GM23338 (cell line): ENCODE results near the gene SVIL. TPM values are rescaled to one million over a fixed set of nuclear protein-coding genes. Genes with fewer than 3 reads are reported as not detected.

Source experiments
- ATAC-seq: fragments of 200-7000 bp; cut with Tn5 transposase; 3 replicates; pipeline ENCODE4 v1.9.1; 2020
- DNase-seq: peaks from one replicate; pipeline ENCODE4 v3.0.0-alpha.2; 2015; ENCODE audit warnings: low spot score
- H2AFZ ChIP-seq: fragments of 200-600 bp; sonication (generic); 2 replicates; pipeline ENCODE4 v1.8.0; 2016; ENCODE audit warnings: antibody characterized with exemption, mild to moderate bottlenecking, moderate library complexity
- H3F3A ChIP-seq: fragments of 200-600 bp; sonication (generic); replicated peaks from 2 replicates; pipeline ENCODE4 v1.8.0; 2017; ENCODE audit warnings: antibody characterized with exemption, mixed run types, low read depth
- H3K27ac ChIP-seq: fragments of 200-600 bp; sonication (generic); 2 replicates; pipeline ENCODE4 v1.6.1; 2016; ENCODE audit warnings: low read depth
- H3K27me3 ChIP-seq: fragments of 200-600 bp; sonication (generic); 2 replicates; pipeline ENCODE4 v1.8.0; 2016; ENCODE audit warnings: mild to moderate bottlenecking, mixed run types, moderate library complexity; ENCODE audit not compliant: insufficient read depth
- H3K36me3 ChIP-seq: fragments of 200-600 bp; sonication (generic); 2 replicates; pipeline ENCODE4 v1.8.0; 2016; ENCODE audit warnings: mild to moderate bottlenecking; ENCODE audit not compliant: insufficient read depth
- H3K4me1 ChIP-seq: fragments of 200-600 bp; sonication (generic); 2 replicates; pipeline ENCODE4 v1.8.0; 2016; ENCODE audit warnings: mild to moderate bottlenecking, moderate library complexity; ENCODE audit not compliant: insufficient read depth
- H3K4me2 ChIP-seq: fragments of 200-600 bp; sonication (generic); 2 replicates; pipeline ENCODE4 v1.7.1; 2017; ENCODE audit warnings: mixed run types
- H3K4me3 ChIP-seq: fragments of 200-600 bp; sonication (generic); 2 replicates; pipeline ENCODE4 v1.6.1; 2016; ENCODE audit warnings: mixed run types
- H3K79me2 ChIP-seq: fragments of 200-600 bp; sonication (generic); replicated peaks from 2 replicates; pipeline ENCODE4 v1.8.0; 2017; ENCODE audit warnings: mild to moderate bottlenecking; ENCODE audit not compliant: insufficient read depth
- H3K9me2 ChIP-seq: fragments of 200-600 bp; sonication (generic); 2 replicates; pipeline ENCODE4 v1.8.0; 2017; ENCODE audit not compliant: insufficient read depth
- H4K20me1 ChIP-seq: fragments of 200-600 bp; sonication (generic); replicated peaks from 2 replicates; pipeline ENCODE4 v1.8.0; 2017; ENCODE audit warnings: mild to moderate bottlenecking; ENCODE audit not compliant: insufficient read depth
- H3K27ac Mint-ChIP-seq: 2 replicates; pipeline ENCODE4 v1.8.0; 2020; ENCODE audit warnings: inconsistent platforms, mild to moderate bottlenecking, moderate library complexity, mixed read lengths
- H3K27me3 Mint-ChIP-seq: 3 replicates; pipeline ENCODE4 v1.8.0; 2022; ENCODE audit warnings: low read depth, mild to moderate bottlenecking, moderate library complexity, mixed read lengths, inconsistent platforms; ENCODE audit not compliant: insufficient read depth, poor library complexity
- H3K36me3 Mint-ChIP-seq: 3 replicates; pipeline ENCODE4 v1.8.0; 2021; ENCODE audit warnings: low read depth, mild to moderate bottlenecking, inconsistent platforms, moderate library complexity, mixed read lengths
- H3K4me1 Mint-ChIP-seq: 3 replicates; pipeline ENCODE4 v1.8.0; 2020; ENCODE audit warnings: mild to moderate bottlenecking, inconsistent platforms, mixed read lengths
- H3K4me3 Mint-ChIP-seq: 3 replicates; pipeline ENCODE4 v1.8.0; 2021; ENCODE audit warnings: moderate library complexity, mild to moderate bottlenecking, inconsistent platforms, mixed read lengths
- H3K9me3 Mint-ChIP-seq: 3 replicates; pipeline ENCODE4 v1.8.0; 2020; ENCODE audit warnings: moderate library complexity, mild to moderate bottlenecking, inconsistent platforms, mixed read lengths
- CREB1 ChIP-seq: fragments of 250-450 bp; sonication (Bioruptor Pico); IDR thresholded peaks from 2 replicates; pipeline ENCODE4 v1.5.0; 2020; ENCODE audit warnings: low read depth, mild to moderate bottlenecking, moderate library complexity
- EZH2 ChIP-seq: fragments of 200-600 bp; sonication (generic); IDR thresholded peaks from one replicate; pipeline ENCODE4 v1.8.0; 2017; ENCODE audit warnings: antibody characterized with exemption, mild to moderate bottlenecking, low read depth; ENCODE audit not compliant: unreplicated experiment
- EZH2phosphoT487 ChIP-seq: fragments of 200-600 bp; sonication (generic); IDR thresholded peaks from one replicate; pipeline ENCODE4 v1.8.1; 2018; ENCODE audit warnings: antibody characterized with exemption; ENCODE audit not compliant: unreplicated experiment
- JUNB ChIP-seq: IDR thresholded peaks from one replicate; pipeline ENCODE4 v1.6.1; 2016; ENCODE audit warnings: antibody characterized with exemption; ENCODE audit not compliant: unreplicated experiment
- NANOG ChIP-seq: IDR thresholded peaks from 2 replicates; pipeline ENCODE4 v1.6.1; 2016; ENCODE audit warnings: antibody characterized with exemption, borderline replicate concordance
- POLR2AphosphoS5 ChIP-seq: IDR thresholded peaks from 2 replicates; pipeline ENCODE4 v1.6.1; 2016; ENCODE audit warnings: antibody characterized with exemption, low read depth
- STAT1 ChIP-seq: IDR thresholded peaks from one replicate; pipeline ENCODE4 v1.6.1; 2016; ENCODE audit warnings: antibody characterized with exemption; ENCODE audit not compliant: unreplicated experiment
- ZNF114 ChIP-seq: fragments of 250-450 bp; sonication (Bioruptor Pico); IDR thresholded peaks from 2 replicates; pipeline ENCODE4 v1.5.0; 2020; ENCODE audit warnings: mild to moderate bottlenecking, moderate library complexity
- ZNF331 ChIP-seq: fragments of 250-450 bp; sonication (Bioruptor Pico); IDR thresholded peaks from 2 replicates; pipeline ENCODE4 v1.5.0; 2020; ENCODE audit warnings: low read depth, mild to moderate bottlenecking, moderate library complexity
- polyA plus RNA-seq: library from polyadenylated mRNA; unstranded; fragments of >200 nt; fragmentation: Nextera tagmentation; extraction: Ambion mirVana; gene quantifications from 2 replicates; pipeline ENCODE4 v1.2.1, GENCODE V29; 2016
- total RNA-seq: library from RNA; depleted of rRNA; stranded (reverse); fragments of >200 nt; shearing (Covaris generic); gene quantifications from 2 replicates; pipeline ENCODE4 v1.2.3, GENCODE V29; 2014
- TF ChIP-seq, protein P1 (sequence below): fragments of 250-450 bp; sonication (Bioruptor Pico); IDR thresholded peaks from 2 replicates; pipeline ENCODE4 v1.5.0; 2020; ENCODE audit warnings: mild to moderate bottlenecking, moderate library complexity
- TF ChIP-seq, protein P2 (sequence below): IDR thresholded peaks from 2 replicates; pipeline ENCODE4 v1.6.1; 2016; ENCODE audit warnings: antibody characterized with exemption
- TF ChIP-seq, protein P3 (sequence below), 2 experiments: fragments of 200-600 bp in 1 of 2; sonication (generic) in 1 of 2; conservative IDR thresholded peaks; 2 replicates each; pipeline versions ENCODE4 v1.5.1 to v1.6.1; 2016 to 2017; ENCODE audit warnings: antibody characterized with exemption in 2 of 2, low read depth in 2 of 2, mild to moderate bottlenecking in 2 of 2, moderate library complexity in 1 of 2
- TF ChIP-seq, protein P4 (sequence below): IDR thresholded peaks from one replicate; pipeline ENCODE4 v1.6.1; 2018; ENCODE audit warnings: antibody characterized with exemption; ENCODE audit not compliant: unreplicated experiment

SVIL gene
- total and polyA plus RNA-seq, 2 experiments from 2014 or later, result 8.8 to 34.9 TPM

DNA sequence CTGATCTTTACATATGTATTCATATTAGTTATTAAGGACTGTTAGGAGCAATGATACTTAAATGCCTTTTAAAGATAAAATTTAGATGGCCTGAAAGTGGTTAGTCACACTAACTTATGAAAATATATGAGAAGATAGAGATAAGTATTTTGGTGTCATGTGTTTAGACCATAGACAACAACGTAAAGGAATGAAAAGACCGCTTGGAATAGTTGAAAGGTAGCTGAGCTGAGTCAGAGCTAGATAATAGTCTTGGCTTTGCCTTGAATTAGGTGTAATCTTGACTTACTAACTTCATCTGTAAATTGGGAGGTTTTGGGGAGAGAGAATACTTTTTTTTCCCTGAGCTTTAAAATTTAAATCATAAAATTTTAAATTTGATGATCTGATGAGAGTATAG is 218.9 kb downstream of the SVIL start (continued):
- TF ChIP-seq, protein P1, sequence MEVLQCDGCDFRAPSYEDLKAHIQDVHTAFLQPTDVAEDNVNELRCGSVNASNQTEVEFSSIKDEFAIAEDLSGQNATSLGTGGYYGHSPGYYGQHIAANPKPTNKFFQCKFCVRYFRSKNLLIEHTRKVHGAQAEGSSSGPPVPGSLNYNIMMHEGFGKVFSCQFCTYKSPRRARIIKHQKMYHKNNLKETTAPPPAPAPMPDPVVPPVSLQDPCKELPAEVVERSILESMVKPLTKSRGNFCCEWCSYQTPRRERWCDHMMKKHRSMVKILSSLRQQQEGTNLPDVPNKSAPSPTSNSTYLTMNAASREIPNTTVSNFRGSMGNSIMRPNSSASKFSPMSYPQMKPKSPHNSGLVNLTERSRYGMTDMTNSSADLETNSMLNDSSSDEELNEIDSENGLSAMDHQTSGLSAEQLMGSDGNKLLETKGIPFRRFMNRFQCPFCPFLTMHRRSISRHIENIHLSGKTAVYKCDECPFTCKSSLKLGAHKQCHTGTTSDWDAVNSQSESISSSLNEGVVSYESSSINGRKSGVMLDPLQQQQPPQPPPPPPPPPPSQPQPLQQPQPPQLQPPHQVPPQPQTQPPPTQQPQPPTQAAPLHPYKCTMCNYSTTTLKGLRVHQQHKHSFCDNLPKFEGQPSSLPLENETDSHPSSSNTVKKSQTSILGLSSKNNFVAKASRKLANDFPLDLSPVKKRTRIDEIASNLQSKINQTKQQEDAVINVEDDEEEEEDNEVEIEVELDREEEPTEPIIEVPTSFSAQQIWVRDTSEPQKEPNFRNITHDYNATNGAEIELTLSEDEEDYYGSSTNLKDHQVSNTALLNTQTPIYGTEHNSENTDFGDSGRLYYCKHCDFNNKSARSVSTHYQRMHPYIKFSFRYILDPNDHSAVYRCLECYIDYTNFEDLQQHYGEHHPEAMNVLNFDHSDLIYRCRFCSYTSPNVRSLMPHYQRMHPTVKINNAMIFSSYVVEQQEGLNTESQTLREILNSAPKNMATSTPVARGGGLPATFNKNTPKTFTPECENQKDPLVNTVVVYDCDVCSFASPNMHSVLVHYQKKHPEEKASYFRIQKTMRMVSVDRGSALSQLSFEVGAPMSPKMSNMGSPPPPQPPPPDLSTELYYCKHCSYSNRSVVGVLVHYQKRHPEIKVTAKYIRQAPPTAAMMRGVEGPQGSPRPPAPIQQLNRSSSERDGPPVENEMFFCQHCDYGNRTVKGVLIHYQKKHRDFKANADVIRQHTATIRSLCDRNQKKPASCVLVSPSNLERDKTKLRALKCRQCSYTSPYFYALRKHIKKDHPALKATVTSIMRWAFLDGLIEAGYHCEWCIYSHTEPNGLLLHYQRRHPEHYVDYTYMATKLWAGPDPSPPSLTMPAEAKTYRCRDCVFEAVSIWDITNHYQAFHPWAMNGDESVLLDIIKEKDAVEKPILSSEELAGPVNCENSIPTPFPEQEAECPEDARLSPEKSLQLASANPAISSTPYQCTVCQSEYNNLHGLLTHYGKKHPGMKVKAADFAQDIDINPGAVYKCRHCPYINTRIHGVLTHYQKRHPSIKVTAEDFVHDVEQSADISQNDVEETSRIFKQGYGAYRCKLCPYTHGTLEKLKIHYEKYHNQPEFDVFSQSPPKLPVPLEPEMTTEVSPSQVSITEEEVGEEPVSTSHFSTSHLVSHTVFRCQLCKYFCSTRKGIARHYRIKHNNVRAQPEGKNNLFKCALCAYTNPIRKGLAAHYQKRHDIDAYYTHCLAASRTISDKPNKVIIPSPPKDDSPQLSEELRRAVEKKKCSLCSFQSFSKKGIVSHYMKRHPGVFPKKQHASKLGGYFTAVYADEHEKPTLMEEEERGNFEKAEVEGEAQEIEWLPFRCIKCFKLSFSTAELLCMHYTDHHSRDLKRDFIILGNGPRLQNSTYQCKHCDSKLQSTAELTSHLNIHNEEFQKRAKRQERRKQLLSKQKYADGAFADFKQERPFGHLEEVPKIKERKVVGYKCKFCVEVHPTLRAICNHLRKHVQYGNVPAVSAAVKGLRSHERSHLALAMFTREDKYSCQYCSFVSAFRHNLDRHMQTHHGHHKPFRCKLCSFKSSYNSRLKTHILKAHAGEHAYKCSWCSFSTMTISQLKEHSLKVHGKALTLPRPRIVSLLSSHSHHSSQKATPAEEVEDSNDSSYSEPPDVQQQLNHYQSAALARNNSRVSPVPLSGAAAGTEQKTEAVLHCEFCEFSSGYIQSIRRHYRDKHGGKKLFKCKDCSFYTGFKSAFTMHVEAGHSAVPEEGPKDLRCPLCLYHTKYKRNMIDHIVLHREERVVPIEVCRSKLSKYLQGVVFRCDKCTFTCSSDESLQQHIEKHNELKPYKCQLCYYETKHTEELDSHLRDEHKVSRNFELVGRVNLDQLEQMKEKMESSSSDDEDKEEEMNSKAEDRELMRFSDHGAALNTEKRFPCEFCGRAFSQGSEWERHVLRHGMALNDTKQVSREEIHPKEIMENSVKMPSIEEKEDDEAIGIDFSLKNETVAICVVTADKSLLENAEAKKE (CRISPR knock-in tag), result no peak
- no peak for TF ChIP-seq ZNF114 (CRISPR knock-in tag)
- no peak for TF ChIP-seq STAT1

DNA sequence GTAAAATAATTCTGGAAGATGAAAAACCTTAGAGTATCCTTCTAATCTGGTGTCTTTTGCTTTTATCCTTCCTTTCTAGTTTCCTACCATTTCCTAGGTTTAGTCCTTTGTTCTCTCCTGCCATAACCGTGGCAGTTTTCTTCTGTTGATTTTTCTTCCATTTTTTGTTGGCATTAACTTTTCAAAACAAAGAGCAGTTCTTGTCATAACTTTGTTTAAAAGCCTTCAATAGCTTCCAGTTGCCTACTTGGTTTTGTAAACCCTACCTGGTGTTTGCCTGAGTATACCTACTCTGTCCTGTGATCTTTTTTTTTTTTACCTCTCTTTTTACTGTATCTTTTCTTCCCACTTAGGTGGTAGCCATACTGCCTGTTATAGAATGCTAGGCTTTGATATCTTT is 220.3 kb downstream of the SVIL start:
- Mint-ChIP-seq H3K27ac (no peak overlapping the region), H3K4me1 (no peaks in the 10 kb centered on the region), H3K36me3 (peaks cover 5% of the 10 kb centered on the region), H3K27me3 (peaks cover 4% of the 10 kb centered on the region), H3K4me3 (no peak overlapping the region), H3K9me3 (peaks cover 6% of the 10 kb centered on the region)
- DNase-seq (no peak), ATAC-seq (no peak)
- no peaks in the 10 kb centered on the region for H3F3A ChIP-seq
- no peak overlapping the region for H3K4me3 ChIP-seq
- H3K79me2 ChIP-seq, result peaks cover 3% of the 10 kb centered on the region; the same call in 1 of the 2 replicates
- no peak overlapping the region for H3K27ac ChIP-seq
- TF ChIP-seq CREB1 (CRISPR knock-in tag) (no peak), ZNF331 (CRISPR knock-in tag) (no peak), EZH2phosphoT487 (no peak), EZH2 (no peak), STAT1 (no peak), JUNB (no peak), NANOG (no peak), ZNF114 (CRISPR knock-in tag) (no peak), POLR2AphosphoS5 (no peak)
- TF ChIP-seq, protein P2, sequence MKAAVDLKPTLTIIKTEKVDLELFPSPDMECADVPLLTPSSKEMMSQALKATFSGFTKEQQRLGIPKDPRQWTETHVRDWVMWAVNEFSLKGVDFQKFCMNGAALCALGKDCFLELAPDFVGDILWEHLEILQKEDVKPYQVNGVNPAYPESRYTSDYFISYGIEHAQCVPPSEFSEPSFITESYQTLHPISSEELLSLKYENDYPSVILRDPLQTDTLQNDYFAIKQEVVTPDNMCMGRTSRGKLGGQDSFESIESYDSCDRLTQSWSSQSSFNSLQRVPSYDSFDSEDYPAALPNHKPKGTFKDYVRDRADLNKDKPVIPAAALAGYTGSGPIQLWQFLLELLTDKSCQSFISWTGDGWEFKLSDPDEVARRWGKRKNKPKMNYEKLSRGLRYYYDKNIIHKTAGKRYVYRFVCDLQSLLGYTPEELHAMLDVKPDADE, result no peak
- TF ChIP-seq, protein P3, sequence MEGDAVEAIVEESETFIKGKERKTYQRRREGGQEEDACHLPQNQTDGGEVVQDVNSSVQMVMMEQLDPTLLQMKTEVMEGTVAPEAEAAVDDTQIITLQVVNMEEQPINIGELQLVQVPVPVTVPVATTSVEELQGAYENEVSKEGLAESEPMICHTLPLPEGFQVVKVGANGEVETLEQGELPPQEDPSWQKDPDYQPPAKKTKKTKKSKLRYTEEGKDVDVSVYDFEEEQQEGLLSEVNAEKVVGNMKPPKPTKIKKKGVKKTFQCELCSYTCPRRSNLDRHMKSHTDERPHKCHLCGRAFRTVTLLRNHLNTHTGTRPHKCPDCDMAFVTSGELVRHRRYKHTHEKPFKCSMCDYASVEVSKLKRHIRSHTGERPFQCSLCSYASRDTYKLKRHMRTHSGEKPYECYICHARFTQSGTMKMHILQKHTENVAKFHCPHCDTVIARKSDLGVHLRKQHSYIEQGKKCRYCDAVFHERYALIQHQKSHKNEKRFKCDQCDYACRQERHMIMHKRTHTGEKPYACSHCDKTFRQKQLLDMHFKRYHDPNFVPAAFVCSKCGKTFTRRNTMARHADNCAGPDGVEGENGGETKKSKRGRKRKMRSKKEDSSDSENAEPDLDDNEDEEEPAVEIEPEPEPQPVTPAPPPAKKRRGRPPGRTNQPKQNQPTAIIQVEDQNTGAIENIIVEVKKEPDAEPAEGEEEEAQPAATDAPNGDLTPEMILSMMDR (conservative IDR thresholded peaks at IDR 0.05; ENCODE audit: low read depth in 2 of 2), result no peak
- TF ChIP-seq, protein P4, sequence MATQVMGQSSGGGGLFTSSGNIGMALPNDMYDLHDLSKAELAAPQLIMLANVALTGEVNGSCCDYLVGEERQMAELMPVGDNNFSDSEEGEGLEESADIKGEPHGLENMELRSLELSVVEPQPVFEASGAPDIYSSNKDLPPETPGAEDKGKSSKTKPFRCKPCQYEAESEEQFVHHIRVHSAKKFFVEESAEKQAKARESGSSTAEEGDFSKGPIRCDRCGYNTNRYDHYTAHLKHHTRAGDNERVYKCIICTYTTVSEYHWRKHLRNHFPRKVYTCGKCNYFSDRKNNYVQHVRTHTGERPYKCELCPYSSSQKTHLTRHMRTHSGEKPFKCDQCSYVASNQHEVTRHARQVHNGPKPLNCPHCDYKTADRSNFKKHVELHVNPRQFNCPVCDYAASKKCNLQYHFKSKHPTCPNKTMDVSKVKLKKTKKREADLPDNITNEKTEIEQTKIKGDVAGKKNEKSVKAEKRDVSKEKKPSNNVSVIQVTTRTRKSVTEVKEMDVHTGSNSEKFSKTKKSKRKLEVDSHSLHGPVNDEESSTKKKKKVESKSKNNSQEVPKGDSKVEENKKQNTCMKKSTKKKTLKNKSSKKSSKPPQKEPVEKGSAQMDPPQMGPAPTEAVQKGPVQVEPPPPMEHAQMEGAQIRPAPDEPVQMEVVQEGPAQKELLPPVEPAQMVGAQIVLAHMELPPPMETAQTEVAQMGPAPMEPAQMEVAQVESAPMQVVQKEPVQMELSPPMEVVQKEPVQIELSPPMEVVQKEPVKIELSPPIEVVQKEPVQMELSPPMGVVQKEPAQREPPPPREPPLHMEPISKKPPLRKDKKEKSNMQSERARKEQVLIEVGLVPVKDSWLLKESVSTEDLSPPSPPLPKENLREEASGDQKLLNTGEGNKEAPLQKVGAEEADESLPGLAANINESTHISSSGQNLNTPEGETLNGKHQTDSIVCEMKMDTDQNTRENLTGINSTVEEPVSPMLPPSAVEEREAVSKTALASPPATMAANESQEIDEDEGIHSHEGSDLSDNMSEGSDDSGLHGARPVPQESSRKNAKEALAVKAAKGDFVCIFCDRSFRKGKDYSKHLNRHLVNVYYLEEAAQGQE, result no peak
- H2AFZ ChIP-seq, result no peak overlapping the region
- no peaks in the 10 kb centered on the region for H3K9me2 ChIP-seq
- no peak overlapping the region for H3K4me2 ChIP-seq
- peaks cover 7% of the 10 kb centered on the region for H3K27me3 ChIP-seq
- H3K36me3 ChIP-seq, result no peaks in the 10 kb centered on the region; the same call in 1 of the 2 replicates
- H3K4me1 ChIP-seq, result 0 out of 2 replicates have a peak, but pooled peaks cover 3% of the 10 kb centered on the region
- no peaks in the 10 kb centered on the region for H4K20me1 ChIP-seq
